ENCODE results near the gene CMC2. TPM values are rescaled to one million over a fixed set of nuclear protein-coding genes. Genes with fewer than 3 reads are reported as not detected.
A peak's percentile ranks its signal among the peaks of the same experiment; 100 is the strongest.

Gene CMC2
- total and polyA plus RNA-seq, 9 of the 15 experiments (the other 6 are each of a cell fraction or from before 2014, with no cell fraction given): 122 to 501 (median 172) TPM

DNA sequence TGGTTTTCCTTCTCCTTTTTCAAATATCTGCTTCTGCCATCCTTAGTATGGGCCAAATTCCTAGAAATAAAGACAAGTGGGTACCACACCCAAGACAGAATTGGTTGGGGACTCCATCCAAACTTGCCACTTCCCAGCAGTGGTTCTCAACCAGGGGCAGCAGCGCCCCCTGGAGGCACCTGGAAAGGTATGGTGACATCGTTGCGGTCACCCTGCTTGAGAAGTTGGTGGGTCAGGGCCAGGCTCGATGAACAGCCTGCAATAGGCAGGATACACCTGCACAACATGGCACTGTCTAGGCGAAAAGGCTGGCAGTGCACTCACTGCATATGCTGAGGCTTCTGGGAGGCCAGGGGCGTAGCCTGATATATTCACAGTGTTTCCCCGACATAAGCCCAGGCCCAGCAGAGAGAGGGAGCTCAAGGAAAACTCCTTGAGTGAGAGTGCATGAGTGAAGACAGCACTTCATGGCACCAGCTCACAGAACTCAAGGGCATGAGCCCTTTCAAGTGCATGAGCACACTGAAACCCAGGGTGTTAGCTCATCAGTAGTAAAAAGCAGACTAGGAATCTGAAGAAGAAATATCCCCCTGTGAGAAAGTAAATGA is 57.7 kb downstream of the CMC2 start (continued):
- no peak for TF ChIP-seq ARID3B (CRISPR knock-in tag; IDR thresholded peaks at IDR 0.05; ENCODE audit: borderline replicate concordance)
- no peak for TF ChIP-seq GATAD2A (IDR thresholded peaks at IDR 0.05)
- no peak for TF ChIP-seq PYGO2 (tag; IDR thresholded peaks at IDR 0.05)
- TF ChIP-seq, protein P1, sequence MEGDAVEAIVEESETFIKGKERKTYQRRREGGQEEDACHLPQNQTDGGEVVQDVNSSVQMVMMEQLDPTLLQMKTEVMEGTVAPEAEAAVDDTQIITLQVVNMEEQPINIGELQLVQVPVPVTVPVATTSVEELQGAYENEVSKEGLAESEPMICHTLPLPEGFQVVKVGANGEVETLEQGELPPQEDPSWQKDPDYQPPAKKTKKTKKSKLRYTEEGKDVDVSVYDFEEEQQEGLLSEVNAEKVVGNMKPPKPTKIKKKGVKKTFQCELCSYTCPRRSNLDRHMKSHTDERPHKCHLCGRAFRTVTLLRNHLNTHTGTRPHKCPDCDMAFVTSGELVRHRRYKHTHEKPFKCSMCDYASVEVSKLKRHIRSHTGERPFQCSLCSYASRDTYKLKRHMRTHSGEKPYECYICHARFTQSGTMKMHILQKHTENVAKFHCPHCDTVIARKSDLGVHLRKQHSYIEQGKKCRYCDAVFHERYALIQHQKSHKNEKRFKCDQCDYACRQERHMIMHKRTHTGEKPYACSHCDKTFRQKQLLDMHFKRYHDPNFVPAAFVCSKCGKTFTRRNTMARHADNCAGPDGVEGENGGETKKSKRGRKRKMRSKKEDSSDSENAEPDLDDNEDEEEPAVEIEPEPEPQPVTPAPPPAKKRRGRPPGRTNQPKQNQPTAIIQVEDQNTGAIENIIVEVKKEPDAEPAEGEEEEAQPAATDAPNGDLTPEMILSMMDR (IDR thresholded peaks at IDR 0.05 in 2 of 3, conservative IDR thresholded peaks at IDR 0.05 in 1 of 3; ENCODE audit: insufficient read depth in 2 of 3, low read depth in 1 of 3, low read length in 3 of 3): peak; percentile 83 to 96 (median 85)
- TF ChIP-seq, protein P2, sequence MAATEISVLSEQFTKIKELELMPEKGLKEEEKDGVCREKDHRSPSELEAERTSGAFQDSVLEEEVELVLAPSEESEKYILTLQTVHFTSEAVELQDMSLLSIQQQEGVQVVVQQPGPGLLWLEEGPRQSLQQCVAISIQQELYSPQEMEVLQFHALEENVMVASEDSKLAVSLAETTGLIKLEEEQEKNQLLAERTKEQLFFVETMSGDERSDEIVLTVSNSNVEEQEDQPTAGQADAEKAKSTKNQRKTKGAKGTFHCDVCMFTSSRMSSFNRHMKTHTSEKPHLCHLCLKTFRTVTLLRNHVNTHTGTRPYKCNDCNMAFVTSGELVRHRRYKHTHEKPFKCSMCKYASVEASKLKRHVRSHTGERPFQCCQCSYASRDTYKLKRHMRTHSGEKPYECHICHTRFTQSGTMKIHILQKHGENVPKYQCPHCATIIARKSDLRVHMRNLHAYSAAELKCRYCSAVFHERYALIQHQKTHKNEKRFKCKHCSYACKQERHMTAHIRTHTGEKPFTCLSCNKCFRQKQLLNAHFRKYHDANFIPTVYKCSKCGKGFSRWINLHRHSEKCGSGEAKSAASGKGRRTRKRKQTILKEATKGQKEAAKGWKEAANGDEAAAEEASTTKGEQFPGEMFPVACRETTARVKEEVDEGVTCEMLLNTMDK (IDR thresholded peaks at IDR 0.05; ENCODE audit: borderline replicate concordance, insufficient read depth, low read depth, low read length, poor library complexity, severe bottlenecking): peak; percentile 51
- no peak for TF ChIP-seq SRSF1 (IDR thresholded peaks at IDR 0.05; ENCODE audit: low read depth, low read length)
- TF ChIP-seq BCL6 (CRISPR knock-in tag; IDR thresholded peaks at IDR 0.05): no peak
- TF ChIP-seq TEAD4 (IDR thresholded peaks at IDR 0.05; ENCODE audit: low read length): no peak
- TF ChIP-seq TEAD4 (CRISPR knock-in tag; IDR thresholded peaks at IDR 0.05; ENCODE audit: borderline replicate concordance): no peak
- no peak for TF ChIP-seq EHMT2 (IDR thresholded peaks at IDR 0.05)
- TF ChIP-seq CREB1 (IDR thresholded peaks at IDR 0.05): no peak
- 0 out of 2 replicates have a peak, but pooled peaks have one; percentile 32 for TF ChIP-seq CREB1 (CRISPR knock-in tag; IDR thresholded peaks at IDR 0.05)
- no peak for TF ChIP-seq SMARCE1 (IDR thresholded peaks at IDR 0.05)
- no peak for TF ChIP-seq TBL1XR1 (IDR thresholded peaks at IDR 0.05; ENCODE audit: low read length in 2 of 2)
- no peak for TF ChIP-seq PTRF (tag; IDR thresholded peaks at IDR 0.05)
- 0 out of 2 replicates have a peak, but pooled peaks have one; percentile 12 for TF ChIP-seq HCFC1 (IDR thresholded peaks at IDR 0.05; ENCODE audit: low read depth, low read length)
- TF ChIP-seq, protein P3, sequence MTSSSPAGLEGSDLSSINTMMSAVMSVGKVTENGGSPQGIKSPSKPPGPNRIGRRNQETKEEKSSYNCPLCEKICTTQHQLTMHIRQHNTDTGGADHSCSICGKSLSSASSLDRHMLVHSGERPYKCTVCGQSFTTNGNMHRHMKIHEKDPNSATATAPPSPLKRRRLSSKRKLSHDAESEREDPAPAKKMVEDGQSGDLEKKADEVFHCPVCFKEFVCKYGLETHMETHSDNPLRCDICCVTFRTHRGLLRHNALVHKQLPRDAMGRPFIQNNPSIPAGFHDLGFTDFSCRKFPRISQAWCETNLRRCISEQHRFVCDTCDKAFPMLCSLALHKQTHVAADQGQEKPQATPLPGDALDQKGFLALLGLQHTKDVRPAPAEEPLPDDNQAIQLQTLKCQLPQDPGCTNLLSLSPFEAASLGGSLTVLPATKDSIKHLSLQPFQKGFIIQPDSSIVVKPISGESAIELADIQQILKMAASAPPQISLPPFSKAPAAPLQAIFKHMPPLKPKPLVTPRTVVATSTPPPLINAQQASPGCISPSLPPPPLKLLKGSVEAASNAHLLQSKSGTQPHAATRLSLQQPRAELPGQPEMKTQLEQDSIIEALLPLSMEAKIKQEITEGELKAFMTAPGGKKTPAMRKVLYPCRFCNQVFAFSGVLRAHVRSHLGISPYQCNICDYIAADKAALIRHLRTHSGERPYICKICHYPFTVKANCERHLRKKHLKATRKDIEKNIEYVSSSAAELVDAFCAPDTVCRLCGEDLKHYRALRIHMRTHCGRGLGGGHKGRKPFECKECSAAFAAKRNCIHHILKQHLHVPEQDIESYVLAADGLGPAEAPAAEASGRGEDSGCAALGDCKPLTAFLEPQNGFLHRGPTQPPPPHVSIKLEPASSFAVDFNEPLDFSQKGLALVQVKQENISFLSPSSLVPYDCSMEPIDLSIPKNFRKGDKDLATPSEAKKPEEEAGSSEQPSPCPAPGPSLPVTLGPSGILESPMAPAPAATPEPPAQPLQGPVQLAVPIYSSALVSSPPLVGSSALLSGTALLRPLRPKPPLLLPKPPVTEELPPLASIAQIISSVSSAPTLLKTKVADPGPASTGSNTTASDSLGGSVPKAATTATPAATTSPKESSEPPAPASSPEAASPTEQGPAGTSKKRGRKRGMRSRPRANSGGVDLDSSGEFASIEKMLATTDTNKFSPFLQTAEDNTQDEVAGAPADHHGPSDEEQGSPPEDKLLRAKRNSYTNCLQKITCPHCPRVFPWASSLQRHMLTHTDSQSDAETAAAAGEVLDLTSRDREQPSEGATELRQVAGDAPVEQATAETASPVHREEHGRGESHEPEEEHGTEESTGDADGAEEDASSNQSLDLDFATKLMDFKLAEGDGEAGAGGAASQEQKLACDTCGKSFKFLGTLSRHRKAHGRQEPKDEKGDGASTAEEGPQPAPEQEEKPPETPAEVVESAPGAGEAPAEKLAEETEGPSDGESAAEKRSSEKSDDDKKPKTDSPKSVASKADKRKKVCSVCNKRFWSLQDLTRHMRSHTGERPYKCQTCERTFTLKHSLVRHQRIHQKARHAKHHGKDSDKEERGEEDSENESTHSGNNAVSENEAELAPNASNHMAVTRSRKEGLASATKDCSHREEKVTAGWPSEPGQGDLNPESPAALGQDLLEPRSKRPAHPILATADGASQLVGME (CRISPR knock-in tag; IDR thresholded peaks at IDR 0.05): no peak
- TF ChIP-seq NFXL1 (CRISPR knock-in tag; IDR thresholded peaks at IDR 0.05): no peak
